HG02588 (cell line): ENCODE measurements around the gene NOS3.

Experiments
- ATAC-seq: cut with Tn5 transposase; IDR thresholded peaks from one replicate; pipeline ENCODE4 v1.9.1; 2021; ENCODE audit warnings: mild to moderate bottlenecking, moderate library complexity; ENCODE audit not compliant: unreplicated experiment

Gene NOS3

DNA sequence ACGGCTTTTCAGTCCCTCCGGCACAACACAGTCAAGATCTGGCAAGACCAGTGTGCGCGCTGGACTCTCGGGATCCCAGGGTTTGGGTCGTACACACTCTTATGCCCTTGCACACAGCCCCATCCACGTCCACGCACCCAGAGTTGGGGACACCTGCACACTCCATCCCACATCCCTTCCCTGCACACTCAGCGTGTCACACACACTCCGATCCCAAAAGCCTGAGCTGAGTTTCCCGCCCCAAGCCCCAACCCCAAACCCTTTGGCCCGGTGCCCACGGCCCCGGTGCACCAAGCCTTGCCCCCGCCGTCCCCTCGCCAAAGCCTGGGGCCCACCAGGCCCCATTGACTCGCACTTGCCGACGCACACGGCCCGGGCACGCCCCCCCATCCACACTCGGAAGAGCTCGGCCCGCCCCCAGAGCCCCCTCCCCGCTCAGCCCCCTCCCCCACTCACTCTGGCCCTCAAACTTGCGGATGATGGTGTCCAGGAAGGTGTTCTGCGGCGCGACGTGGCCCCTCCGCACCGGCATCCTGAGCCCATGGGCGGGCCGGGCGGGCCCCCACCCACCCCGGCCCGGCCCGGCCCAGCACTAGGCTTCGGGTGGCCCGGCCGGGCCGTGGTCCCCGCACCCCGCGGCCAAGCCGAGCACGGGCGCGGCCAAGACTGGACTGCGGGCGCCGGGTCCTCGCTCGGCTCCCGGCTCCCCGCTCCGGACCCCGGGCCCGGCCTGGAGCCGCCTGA lies 13.3 kb upstream of the NOS3 start:
- no peak for ATAC-seq

DNA sequence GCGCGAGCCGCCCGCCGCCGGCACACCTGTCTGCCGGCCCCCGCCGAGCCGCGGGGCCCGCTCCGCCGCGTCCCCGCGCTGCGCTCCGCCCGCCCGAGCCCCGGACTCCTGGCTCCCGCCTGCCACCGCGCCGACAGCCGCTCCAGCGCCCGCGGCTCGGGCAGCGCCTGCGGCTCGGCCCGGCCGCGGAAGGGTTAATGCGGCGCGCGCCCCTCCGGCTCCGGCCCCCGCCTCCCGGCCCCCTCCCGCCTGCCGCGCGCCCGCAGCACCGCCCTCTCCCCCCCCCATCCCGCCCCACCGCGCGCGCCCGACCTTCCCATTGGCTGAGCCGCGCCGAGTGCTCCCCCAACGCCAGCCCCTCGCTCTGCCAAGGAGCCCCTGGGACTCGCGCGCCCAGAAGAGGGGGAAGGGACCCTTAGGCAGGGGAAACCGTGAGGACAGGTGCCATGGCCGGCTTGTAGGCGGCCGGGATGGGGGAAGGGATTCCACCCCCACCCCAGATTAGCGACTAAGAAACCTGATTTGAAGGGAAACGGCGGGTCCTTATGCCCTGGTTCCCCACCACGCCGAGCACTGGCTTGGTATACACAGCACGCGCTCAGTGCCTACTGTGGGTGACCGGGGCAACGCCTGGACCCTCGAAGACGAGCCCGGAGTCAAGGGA lies 12.6 kb upstream of the NOS3 start, which contains the start of gene KCNH2:
KCNH2 (minus strand) TSS at position 196 of the 664 bp plus-strand sequence. CDS start 408 bp downstream, outside the sequence.
- no peak for ATAC-seq

DNA sequence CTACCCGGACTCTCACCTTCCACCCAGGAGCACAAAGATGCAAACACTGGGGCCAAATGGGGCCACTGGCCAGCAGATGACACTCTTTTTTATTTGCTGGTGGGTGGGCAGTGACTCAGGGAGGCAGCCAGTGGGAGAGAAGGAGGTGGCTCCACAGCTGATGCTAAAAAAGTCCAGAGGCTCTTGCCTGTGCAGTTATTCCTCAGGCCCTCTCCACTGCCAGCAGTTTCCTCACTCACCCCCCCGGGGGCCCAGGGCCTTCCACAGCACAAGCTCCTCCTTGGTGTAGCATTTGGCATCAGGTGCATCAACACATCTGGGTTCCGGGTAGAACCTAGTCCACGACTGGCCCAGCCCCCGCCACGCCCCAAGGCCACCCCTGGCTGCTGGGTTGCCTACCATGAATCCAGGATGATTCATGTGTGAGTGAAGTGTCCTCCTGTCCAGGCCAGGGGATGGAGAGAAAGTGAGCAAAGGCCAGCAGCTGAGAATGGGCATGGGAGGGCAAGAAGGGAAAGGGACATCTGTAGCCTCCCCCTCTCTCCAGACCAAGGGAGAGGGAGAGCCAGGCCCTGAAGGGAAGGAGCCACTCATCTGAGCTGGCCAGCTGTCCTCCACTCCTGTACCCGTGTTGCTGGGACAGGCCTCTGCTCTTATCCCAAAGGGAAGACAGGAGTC lies 11.0 kb upstream of the NOS3 start:
- ATAC-seq = no peak

DNA sequence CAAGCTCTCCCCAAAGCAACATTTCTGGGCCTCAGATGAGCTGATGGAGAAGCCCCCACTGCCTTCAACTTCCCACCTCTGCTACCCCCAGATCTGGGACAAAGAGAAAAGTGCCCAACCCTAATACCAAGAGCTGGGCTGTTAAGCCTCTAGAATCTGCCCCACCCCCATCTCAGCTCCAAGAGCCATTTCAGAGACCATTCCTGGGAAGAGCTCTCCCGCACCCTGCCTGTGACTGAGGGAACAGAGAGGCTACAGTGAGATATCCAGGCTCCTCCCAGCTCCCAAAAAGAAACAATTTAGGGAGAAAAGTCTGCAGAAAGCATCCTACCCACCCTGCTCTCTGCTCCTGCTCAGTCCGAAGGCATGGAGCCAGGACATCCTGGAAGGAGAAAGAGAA lies 10.2 kb upstream of the NOS3 start:
- no peak for ATAC-seq

DNA sequence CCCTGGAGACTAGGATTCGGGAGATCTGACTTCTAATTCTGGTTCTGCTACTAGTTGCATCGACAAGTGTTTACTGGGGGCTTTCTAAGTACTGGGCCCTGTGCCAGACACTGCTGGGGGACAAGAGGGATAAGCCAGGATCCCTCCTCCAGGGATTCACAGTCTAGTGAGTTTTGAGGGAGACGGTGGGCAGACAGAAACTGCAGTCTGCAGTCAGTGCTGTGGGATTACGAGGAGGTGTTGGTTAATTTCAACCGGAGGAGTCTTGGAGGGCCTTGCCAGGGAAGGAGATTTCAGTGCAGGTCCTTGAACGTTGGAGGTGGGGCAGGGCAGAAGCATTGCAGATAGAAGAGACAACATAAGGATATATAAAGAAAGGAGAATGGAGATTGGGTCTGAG lies 9.2 kb upstream of the NOS3 start:
- ATAC-seq = no peak

DNA sequence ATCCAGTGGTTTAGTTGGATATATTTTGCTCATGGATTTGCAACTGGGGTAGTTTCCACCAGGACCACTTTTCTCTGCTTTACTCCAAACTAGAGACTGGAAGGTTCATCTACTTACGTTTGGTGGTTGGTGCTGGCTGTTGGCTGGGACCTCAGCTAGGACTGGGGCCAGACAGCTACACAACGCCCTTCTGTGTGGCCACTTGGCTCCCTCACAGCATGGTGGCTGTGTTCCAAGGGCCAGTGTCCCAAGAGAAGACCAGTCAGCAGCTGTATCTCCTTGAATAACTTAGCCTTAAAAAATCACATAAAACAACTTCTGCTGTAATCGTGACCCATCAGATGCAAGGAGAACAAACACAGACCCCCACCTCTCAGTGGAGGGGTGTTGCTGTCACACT lies 8.5 kb upstream of the NOS3 start:
- ATAC-seq = no peak

DNA sequence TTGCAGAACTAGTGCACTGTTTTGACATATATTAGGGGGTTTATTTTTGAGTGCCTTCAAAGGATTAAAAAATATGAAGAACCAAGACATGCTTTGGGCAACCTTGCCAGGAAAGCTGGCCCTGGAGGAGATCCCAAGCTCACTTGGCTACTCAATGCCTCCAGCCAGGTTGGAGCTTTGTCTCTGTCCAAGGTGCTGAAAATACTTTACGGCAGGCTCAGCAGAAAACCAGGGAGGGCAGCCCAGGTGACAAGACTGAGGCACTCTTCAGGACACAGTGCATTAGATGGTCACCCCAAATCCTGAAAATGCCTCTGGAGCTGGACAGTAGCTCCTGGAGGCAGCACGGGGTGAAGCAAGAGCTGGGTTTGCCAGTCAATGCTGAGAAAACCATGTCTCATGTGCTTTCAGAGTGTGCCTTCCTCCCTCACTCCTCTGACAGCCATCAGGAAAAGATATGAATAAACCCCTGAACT lies 6.9 kb upstream of the NOS3 start:
- no peak for ATAC-seq

DNA sequence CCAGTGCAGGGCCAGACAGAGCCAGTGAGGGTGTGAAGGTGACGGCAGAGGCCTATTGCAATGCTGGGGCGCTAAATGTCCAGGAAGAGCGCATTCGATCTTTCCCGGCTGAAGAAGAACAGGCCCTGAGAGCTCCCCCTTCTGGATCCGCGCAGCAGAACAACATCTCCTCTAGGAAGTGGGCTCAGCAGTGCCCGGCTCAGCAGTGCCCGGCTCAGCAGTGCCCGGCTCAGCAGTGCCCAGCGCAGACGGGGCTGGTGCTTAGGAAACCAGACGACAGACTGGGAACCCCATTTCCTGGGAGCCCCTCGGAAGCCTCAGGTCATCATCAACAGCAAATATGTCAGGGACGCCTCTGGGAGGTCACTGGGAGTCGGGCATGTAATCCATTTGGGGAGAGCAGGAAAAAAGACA lies 4.7 kb upstream of the NOS3 start:
- ATAC-seq = no peak

DNA sequence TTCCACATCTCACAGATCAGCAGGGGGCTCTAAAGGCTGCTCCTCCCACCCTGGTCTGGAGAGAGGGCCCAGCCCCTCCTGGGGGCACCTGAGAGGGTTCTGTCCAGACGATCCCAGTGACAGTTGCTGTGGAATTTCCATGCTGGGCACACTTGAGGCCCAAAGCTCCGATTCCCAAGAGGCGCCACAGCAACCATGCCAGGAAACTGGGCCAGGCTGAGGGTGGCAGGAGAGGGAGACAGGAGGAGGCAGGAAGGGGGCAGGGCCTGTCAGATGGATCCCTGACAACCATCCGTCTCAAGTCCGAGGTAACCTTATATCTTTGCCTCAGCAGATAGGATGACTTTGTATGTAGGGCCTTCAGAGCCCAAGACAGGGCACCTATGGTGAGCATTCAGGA lies 4.3 kb upstream of the NOS3 start:
- ATAC-seq = no peak

DNA sequence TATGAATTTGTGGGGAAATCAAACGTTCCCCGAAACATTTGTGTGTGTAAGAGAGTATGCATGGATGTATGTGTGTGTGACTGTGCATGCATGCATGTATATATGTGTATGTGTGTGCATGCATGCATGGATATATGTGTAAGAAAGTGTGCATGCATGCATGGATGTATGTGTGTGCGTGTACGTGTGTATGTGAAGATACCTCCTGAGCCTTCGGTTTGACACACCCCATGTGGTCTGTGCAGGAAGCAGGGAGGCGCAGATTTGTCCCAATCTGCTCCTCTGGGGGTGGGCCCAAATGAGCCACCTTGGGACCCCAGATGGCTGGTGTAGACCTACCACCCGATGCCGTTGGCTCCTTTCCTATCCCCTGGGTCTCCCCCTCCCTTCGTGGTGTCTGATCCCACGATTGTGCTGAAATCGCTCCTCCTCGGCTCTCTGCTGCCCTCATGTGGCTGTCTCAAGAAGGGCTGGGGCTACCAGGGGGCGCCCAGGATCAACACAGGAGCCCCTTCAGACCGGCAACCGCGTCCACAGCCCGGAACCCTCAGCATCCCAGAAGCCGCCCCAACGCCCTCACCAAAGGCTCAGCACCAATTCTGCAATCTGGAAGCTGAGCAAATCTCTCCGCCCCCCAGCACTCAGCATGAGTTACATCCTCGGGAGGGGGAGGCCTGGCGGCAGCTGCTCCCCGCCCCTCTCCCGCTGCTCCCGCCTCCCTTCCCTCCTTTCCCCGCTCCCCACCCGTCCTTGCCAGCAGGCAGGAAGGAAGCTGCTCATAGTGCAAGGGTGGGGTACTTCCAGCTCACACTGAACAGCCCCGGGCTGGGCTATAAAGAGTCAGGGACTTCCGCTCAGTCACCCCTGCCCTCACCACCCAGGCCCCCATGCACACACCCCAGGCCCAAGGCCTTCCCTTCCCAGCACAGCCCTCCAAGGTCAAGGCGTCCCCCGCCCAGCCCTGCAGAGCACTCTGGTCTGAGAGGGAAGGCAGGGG lies 2.3 kb upstream of the NOS3 start:
- ATAC-seq = no peak

DNA sequence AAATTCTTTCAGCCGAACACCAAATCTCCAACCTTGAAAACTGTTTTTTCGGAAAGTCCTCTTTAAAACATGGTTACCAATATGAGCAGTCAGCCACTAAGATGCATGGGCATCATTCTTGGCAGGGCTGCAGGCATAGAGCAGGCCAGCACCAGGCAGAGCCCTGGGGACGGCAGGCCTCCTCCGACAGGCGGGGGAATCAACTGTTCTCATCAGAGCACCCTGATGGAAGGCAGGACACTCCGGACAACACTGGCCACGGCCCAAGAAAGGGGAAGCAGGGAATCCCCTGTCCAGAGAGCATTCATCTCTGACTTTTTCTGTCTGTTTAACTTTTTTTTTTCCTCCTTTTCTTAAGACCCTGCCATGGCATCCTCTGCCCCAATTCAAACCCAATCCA lies 1.4 kb upstream of the NOS3 start:
- ATAC-seq = no peak

DNA sequence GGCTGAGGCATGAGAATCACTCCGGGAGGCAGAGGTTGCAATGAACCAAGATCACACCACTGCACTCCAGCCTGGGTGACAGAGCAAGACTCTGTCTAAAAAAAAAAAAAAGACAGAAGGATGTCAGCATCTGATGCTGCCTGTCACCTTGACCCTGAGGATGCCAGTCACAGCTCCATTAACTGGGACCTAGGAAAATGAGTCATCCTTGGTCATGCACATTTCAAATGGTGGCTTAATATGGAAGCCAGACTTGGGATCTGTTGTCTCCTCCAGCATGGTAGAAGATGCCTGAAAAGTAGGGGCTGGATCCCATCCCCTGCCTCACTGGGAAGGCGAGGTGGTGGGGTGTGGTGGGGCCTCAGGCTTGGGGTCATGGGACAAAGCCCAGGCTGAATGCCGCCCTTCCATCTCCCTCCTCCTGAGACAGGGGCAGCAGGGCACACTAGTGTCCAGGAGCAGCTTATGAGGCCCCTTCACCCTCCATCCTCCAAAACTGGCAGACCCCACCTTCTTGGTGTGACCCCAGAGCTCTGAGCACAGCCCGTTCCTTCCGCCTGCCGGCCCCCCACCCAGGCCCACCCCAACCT lies 1.3 kb downstream of the NOS3 start:
- ATAC-seq = no peak

DNA sequence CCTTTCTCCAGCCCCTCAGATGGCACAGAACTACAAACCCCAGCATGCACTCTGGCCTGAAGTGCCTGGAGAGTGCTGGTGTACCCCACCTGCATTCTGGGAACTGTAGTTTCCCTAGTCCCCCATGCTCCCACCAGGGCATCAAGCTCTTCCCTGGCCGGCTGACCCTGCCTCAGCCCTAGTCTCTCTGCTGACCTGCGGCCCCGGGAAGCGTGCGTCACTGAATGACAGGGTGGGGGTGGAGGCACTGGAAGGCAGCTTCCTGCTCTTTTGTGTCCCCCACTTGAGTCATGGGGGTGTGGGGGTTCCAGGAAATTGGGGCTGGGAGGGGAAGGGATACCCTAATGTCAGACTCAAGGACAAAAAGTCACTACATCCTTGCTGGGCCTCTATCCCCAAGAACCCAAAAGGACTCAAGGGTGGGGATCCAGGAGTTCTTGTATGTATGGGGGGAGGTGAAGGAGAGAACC lies 2.1 kb downstream of the NOS3 start:
- peak; percentile 67 for ATAC-seq

DNA sequence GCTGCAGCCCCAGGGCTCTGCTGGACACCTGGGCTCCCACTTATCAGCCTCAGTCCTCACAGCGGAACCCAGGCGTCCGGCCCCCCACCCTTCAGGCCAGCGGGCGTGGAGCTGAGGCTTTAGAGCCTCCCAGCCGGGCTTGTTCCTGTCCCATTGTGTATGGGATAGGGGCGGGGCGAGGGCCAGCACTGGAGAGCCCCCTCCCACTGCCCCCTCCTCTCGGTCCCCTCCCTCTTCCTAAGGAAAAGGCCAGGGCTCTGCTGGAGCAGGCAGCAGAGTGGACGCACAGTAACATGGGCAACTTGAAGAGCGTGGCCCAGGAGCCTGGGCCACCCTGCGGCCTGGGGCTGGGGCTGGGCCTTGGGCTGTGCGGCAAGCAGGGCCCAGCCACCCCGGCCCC lies 2.7 kb downstream of the NOS3 start:
- no peak for ATAC-seq

DNA sequence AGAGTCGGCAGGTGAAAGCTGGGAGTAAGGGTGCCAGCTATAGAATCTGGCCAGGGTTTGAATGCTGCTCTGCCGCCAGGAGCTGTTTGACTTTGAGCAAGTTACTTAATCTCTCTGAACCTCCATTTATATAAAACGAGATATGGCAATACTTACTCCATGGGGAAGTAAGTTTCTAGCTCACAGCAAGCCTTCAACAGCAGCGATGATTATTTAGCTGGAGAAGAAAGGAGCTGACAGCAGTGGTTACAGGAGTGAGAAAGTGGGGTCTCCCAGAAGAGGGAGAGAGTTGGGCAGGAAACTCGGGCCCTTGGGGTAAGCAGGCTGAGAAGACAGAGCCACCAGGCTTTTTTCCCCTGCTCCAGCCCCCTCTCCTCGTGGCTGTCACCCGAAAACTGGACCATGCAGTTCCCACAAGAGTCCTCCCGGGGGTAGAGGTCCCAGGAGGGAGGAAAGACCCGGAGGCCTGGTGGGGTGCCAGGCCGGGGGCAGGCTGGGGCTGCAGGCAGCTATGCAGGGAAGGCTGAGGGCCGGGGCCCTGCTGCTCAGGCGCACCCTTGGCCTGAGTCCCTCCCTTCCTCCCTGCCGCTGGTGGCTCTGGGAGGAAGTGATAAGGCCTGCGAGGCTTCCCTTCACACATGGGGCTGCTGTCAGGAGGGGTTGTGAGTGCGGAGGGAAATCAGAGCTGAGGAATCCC lies 3.5 kb downstream of the NOS3 start:
- ATAC-seq = no peak

DNA sequence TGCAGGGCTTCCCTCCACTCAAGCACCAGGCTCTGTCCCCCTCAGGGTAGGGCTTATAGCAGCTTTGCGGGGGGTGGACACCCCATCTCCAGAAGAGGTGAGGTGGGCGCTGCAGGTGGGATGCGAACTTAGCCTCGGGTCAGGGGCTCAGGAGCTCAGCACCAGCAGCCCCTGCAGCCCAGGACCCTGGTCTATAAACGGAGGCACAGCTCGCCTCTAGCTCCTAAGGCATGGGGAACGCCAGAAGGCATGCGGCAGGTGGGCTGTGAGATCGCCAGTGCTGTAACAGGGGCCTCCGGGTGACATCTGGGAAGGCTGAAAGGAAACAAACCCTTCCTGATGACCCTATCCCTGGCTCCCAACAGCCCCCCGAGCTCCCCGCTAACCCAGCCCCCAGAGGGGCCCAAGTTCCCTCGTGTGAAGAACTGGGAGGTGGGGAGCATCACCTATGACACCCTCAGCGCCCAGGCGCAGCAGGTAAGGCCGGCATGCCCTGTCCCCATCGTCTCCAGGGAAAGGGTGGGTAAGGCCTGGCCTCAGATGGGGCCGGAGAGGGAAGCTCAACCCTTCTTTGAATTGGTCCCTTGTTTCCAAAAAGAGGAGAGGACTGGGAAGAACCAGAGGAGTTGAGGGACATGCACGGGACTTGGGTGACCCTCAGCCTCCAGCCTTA lies 4.2 kb downstream of the NOS3 start:
- no peak for ATAC-seq

DNA sequence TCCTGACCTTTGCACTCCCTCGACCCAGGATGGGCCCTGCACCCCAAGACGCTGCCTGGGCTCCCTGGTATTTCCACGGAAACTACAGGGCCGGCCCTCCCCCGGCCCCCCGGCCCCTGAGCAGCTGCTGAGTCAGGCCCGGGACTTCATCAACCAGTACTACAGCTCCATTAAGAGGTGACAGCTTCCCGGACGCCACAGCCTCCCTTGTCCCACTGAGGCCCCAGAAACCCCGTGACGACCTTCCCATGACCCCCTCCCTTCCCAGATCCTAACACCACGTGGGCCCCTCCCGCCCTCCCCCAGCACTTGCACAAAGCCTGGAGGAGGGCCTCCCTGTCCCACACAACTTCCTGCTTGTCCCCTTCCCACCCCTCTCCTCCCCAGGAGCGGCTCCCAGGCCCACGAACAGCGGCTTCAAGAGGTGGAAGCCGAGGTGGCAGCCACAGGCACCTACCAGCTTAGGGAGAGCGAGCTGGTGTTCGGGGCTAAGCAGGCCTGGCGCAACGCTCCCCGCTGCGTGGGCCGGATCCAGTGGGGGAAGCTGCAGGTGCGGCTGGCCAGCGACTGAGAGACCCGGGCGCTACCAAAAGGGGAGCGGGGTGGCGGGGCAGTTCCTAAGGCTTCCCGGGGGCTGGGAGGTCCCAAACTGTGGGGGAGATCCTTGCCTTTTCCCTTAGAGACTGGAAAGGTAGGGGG lies 5.7 kb downstream of the NOS3 start:
- ATAC-seq = no peak

DNA sequence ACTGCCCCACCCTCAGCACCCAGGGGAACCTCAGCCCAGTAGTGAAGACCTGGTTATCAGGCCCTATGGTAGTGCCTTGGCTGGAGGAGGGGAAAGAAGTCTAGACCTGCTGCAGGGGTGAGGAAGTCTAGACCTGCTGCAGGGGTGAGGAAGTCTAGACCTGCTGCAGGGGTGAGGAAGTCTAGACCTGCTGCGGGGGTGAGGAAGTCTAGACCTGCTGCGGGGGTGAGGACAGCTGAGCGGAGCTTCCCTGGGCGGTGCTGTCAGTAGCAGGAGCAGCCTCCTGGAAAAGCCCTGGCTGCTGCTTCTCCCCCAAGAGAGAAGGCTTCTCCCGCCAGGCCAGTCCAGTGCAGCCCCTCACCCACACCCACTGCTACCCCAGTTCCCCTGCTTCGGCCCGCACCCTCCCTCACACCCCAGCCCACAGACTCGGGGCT lies 6.3 kb downstream of the NOS3 start:
- no peak for ATAC-seq
